HG02852 (cell line): Measurements from ENCODE around the gene ADAM12.
"Not testable (repeated sequence)": the region's sequence is repeated elsewhere in the genome, so short reads cannot be mapped to it uniquely, and the experiment has no call there.

Source experiments
- ATAC-seq: cut with Tn5 transposase; IDR thresholded peaks from one replicate; pipeline ENCODE4 v1.9.1; 2021; ENCODE audit warnings: mild to moderate bottlenecking, moderate library complexity; ENCODE audit not compliant: unreplicated experiment

Gene ADAM12

GRCh38 chr10:126191192-126191591 lies 197.1 kb downstream of the ADAM12 start:
- ATAC-seq: no peak

- ATAC-seq: no peak
Observed at GRCh38 chr10:126188679-126189200, 199.5 kb downstream of the ADAM12 start.

GRCh38 chr10:126187399-126187798 lies 200.9 kb downstream of the ADAM12 start:
- ATAC-seq: no peak

DNA sequence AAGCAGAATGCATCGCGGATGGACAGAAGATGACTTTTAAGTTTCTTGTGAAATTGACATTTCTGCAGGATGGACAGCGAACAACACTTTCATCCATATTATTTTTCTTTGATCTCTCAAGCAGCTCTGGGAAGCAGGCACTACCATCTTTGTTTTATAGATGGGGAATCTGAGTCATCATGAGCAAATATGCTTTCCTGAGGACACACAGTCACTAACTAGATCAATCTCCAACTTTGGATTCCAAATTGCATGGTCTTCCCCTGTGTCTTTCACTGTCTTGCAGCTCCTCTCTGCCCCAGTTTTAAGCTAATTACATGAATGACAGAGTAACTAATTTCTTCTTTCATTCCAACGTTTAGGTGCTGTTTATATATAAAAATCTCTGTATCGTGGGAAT lies 201.5 kb downstream of the ADAM12 start:
- no peak for ATAC-seq

- ATAC-seq: no peak
Observed at GRCh38 chr10:126185676-126186447, 202.4 kb downstream of the ADAM12 start.

DNA sequence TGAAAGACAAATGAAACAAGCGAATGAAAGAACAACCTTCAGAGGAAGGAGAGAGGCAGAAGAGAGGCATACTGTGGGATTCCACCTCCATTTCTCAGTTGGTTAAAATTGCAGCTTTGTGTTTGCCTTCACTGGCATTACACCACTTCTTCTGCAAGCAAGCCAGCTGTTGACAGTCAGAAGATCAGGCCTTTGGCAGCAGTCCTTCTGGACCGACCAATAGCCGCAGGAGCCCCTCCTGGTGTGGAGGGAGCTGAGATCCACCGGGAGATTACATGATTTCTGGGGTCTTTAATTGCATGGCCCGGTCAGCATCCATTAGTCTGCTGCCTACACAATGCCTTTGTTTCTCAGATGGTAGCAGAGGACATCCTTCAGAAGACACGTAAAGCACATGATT lies 206.7 kb downstream of the ADAM12 start:
- ATAC-seq: no peak

DNA sequence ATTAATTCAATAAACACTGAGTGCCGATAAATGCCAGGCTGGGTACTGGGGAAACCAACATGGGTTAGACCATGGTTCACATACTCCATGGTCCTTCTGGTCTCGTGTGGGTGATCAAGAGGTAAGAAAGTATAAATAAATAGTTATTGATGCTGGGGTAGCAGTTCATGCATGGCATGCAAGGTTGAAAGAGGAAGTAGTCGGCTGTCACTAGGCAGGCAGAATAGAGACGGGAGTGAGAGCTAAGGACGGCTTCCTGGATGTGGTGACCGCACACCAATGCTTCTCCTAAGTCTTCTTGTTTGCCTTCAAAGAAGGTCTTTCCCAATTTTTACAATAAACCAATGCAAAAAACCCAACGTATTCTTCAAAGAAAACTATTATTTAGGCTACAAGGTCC lies 208.6 kb downstream of the ADAM12 start:
- ATAC-seq: no peak

DNA sequence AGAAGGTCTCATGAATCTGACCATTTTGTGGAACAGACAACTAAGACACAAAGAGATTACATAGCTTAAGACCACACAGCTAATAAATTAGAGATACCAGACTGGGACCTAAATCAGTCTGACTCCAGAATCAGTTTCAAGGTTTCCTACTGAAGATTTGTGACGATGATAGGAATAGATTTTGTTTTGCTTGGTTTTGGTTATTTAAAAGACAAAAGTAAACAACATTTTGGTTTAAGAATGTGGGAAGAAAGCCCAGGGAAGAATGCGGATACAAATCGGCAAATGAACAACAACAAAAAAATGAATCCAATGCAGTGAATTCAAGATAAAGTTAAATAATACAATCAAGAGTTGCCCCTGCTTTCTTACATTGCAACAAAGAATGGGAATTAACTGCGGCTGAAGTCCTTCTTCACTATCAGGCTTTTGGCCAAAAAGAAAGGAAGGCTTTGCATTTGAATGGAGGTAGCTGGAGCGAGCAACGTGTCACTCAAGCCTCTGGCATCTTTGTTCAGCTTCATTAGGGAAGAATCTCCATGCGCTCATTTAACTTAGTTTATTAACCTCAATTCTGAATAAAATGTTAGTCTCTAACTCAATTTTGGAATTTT lies 210.8 kb downstream of the ADAM12 start:
- no peak for ATAC-seq

DNA sequence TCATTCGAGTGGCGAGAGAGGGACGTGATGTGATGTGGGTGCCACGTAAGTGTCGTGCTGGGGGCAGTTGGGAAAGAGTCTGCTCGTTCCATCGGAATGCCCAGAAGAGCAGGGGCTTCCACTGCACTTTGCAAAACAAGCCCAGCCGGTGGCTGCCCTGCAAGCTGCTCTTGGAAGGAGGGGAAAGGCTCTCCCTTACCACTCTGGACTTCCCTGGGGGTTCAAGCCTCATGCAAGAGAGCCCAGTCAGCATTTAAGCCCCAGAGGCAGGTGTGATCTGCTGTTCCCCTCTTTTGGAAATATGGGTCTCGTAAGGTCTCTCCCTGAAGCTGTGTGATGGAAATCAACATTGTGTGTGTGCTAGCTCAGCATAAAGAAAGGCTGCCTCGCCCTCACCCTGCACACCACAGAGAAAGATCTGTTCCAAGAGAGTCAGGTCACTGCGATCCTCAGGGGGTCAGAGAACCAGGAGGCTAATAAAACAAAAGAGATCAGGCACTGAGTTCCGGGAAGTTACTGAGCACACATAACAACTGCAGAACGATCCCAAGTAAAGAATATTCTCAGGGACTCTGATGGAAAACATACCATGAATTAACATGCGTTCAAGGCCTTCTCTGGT lies 212.5 kb downstream of the ADAM12 start:
- no peak for ATAC-seq

DNA sequence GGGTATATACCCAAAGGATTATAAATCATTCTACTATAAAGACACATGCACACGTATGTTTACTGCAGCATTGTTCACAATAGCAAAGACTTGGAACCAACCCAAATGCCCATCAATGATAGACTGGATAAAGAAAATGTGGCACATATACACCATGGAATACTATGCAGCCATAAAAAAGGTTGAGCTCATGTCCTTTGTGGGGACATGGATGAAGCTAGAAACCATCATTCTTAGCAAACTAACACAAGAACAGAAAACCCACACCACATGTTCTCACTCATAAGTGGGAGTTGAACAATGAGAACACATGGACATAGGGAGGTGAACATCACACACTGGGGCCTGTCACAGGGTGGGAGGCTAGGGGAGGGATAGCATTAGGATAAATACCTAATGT lies 215.5 kb downstream of the ADAM12 start:
- not testable (repeated sequence) for ATAC-seq

DNA sequence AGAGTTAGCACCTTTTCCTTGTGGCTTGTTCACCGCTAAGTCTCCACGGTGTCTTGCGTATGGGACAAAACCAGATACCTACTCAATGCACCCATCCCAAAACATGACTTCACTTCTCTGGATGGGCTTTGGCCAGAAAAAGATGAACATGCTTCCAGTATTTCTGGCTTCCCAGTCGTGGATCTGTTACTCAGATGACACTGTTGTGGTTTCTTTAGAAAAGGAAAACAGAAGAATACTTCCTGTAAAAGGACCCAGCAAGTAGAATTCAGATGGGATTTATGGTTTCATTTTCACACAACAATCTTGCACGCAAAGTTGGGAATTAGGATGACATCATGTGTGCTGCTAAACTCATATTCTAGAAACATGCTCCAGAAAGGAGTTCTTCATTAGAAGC lies 216.7 kb downstream of the ADAM12 start:
- no peak for ATAC-seq

- ATAC-seq: no peak
Observed at GRCh38 chr10:126170776-126171175, 217.5 kb downstream of the ADAM12 start.

DNA sequence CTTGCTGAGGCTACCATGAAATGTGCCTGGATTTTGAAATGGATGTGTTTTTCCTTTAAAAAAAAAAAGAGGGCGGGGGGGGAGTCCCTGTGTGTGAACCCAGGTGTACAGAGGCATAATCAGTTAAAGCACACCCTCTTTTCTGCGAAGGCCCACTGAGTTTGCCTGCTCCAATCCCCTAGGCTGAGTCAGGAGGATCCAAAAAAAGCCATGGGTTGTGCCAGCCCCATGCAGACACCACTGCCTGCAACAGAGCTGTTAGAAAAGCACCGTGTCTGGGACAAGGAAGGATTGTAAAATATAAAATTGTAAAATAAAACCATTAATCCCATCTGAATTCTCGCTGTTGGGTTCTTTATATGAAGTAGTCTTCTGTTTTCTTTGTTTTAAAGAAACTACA lies 217.9 kb downstream of the ADAM12 start:
- ATAC-seq: no peak

GRCh38 chr10:126169899-126170298 lies 218.4 kb downstream of the ADAM12 start:
- ATAC-seq: no peak

DNA sequence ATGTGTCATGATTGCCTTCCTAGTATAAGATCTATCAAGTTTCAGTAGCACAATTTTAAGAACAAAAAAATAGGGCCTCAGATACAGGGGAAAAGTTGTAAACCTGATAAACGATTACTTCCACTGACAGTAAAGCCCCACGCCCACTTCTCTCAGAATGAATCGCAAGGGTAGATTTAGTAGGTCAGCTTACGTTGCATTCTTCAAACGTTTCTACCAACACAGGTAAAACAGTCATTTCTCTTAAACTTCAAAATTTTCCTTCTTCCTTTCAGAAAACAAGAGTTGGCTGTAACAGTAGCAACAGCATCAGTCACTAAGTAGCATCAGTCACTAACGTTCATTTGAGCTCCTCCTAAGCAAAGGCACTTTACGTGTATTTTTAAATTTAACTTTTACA lies 221.5 kb downstream of the ADAM12 start:
- ATAC-seq: no peak

DNA sequence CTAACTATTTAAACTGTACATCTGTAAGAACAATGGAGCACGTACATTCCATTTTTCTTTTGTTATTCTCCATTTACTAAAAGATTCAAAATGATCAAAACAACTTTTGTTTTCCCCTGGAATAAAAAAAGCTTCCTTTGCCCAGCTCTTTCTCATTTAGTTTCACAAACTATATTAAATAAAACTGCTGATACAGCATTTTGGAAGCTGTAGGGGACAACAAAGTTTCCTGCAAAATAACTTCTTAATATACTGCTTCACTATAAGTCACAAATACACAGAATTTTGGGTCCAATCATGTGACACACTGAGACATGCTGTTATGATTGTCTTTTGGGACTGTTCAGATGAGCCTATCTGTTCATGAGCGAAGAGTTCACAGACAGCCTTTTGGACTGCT lies 222.4 kb downstream of the ADAM12 start:
- ATAC-seq: no peak

DNA sequence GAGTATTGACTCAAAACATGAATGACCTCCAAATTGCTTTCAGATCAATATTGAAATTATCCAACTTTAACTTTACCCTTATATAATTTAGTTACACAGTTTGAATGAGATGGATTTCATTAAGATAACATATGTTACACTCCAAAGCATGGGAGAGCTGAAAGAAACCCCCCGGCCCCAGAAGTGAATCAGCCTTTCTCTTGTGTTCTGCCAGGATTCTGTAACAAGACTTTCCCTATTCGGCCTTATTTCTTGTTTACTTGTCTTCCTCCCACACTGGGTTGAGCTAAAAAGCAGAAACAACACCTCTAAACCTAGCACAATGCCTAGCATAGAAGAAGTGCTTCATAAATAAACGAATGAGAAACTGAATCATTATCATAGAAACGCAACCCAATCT lies 224.8 kb downstream of the ADAM12 start:
- ATAC-seq: no peak

DNA sequence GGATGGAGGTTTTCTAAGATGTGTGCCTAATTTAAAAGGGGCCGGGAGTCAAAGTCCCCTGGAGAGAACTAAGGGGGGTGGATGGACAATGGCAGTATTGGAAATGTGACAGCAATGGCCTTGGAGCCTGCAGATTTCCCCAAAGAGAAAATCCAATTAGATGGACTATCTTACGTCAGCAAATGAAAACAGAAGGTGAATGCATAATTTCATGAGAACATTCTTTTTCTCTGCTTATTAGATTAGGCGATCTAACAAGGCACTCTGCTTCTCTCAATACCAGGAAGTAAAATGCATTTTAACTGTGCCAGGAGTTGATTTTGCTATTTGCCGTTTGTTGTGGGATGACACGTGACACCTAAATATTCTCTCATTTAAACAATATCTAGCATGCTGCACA lies 226.6 kb downstream of the ADAM12 start:
- no peak for ATAC-seq

DNA sequence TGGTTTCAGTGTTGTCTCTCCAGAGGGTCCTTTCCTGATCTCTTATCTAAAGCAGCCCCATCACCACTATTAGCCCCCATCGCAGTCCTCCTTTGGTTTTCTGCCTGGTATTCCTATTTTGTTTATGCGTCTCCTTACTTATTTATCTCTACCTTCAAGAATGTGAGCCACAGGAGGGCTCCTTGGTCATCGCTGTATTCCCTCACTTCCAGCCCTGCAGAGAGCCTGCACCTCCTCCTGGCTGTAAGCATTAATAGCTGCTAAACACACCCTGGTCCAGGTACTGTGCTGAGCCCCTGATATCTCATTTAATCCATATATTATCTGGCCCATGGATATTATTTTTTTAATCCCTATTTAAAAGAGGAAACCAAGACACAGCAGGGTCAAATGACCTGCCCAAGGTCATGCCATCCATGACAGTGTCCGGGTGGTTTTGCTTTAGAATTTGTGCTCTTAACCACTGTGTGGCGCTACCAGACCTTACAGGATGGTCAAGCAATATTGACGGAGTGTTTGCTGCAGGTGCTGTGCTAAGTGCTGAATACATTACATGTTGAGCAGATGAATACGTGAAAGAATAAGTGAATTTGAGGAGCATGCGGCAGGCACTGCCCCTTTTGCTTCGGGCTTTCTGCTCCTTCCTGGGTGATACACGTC lies 227.2 kb downstream of the ADAM12 start:
- ATAC-seq: no peak

- ATAC-seq: no peak
Observed at GRCh38 chr10:126160571-126160970, 227.7 kb downstream of the ADAM12 start.

- ATAC-seq: no peak
Observed at GRCh38 chr10:126158133-126158892, 230.0 kb downstream of the ADAM12 start.
